Measurements from ENCODE around the gene AGK. TPM values are rescaled to one million over a fixed set of nuclear protein-coding genes. Genes with fewer than 3 reads are reported as not detected.
"Not testable (repeated sequence)": the region's sequence is repeated elsewhere in the genome, so short reads cannot be mapped to it uniquely, and the experiment has no call there.

Gene AGK
- total RNA-seq, 6 experiments from 2014 or later: 14.7 to 18.0 (median 16.1) TPM

DNA sequence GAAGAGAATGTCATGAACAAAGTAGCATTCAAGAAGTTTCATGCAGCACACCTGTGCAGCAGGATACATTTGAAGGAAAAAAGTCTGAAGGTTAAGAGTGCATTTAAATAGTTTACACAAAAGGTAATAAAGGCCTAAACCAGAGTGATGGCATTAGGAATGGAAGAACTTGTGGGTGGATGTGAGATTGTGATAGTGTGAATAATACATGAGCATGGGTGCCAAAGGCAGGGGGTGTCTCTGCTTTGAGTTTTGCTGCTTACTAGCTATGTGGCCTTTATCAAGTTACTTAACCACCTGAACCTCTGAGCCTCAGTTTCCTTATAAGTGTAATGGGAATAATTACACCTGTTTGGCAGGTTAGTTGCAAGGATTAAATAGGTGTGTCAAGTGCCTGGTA lies 21.0 kb downstream of the AGK start:
- TF ChIP-seq, protein P1, sequence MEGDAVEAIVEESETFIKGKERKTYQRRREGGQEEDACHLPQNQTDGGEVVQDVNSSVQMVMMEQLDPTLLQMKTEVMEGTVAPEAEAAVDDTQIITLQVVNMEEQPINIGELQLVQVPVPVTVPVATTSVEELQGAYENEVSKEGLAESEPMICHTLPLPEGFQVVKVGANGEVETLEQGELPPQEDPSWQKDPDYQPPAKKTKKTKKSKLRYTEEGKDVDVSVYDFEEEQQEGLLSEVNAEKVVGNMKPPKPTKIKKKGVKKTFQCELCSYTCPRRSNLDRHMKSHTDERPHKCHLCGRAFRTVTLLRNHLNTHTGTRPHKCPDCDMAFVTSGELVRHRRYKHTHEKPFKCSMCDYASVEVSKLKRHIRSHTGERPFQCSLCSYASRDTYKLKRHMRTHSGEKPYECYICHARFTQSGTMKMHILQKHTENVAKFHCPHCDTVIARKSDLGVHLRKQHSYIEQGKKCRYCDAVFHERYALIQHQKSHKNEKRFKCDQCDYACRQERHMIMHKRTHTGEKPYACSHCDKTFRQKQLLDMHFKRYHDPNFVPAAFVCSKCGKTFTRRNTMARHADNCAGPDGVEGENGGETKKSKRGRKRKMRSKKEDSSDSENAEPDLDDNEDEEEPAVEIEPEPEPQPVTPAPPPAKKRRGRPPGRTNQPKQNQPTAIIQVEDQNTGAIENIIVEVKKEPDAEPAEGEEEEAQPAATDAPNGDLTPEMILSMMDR (IDR thresholded peaks at IDR 0.05): no peak
- Mint-ChIP-seq H3K4me3 (no peak overlapping the region), H3K4me1 (ENCODE audit: low read depth) (no peaks in the 10 kb centered on the region), H3K27me3 (ENCODE audit: insufficient read depth) (peaks cover 3% of the 10 kb centered on the region), H3K9me3 (peaks cover 19% of the 10 kb centered on the region), H3K27ac (no peak overlapping the region), H3K36me3 (ENCODE audit: low read depth) (peaks cover 25% of the 10 kb centered on the region)
- DNase-seq: no peak

- DNase-seq: no peak
- Mint-ChIP-seq H3K27me3 (ENCODE audit: insufficient read depth) (no peaks in the 10 kb centered on the region; the same call in 1 of the 2 replicates), H3K4me1 (ENCODE audit: low read depth) (no peaks in the 10 kb centered on the region), H3K9me3 (peaks cover 19% of the 10 kb centered on the region), H3K4me3 (no peak overlapping the region), H3K36me3 (ENCODE audit: low read depth) (peaks cover 25% of the 10 kb centered on the region), H3K27ac (no peak overlapping the region)
- TF ChIP-seq, protein P1 (IDR thresholded peaks at IDR 0.05): no peak
Observed at GRCh38 chr7:141573511-141573910, 22.3 kb downstream of the AGK start.

DNA sequence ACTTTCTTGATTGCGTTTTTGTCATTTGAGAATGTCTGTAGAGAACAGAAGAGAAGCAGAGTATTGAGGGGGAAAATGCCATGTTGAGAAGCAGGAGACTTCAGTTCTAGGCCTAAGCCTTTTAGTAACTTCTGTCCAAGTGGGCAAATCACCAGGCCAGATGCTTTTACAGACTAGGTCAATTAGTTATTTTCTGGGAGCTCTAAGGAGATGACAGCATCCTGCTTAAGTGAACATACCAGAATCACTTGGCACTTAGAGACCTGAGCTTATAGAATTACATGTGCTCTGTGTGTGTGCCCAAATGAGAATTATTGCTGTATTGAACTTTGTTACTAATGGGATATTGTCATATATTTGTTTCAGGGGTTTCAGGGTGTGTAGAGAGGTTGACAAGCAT lies 24.0 kb downstream of the AGK start:
- Mint-ChIP-seq H3K36me3 (ENCODE audit: low read depth) (peaks cover 25% of the 10 kb centered on the region), H3K27ac (no peak overlapping the region), H3K4me3 (no peak overlapping the region), H3K27me3 (ENCODE audit: insufficient read depth) (no peaks in the 10 kb centered on the region), H3K4me1 (ENCODE audit: low read depth) (no peaks in the 10 kb centered on the region), H3K9me3 (peaks cover 19% of the 10 kb centered on the region)
- TF ChIP-seq, protein P1 (IDR thresholded peaks at IDR 0.05): no peak
- no peak for DNase-seq

GRCh38 chr7:141575654-141576448 lies 24.6 kb downstream of the AGK start:
- DNase-seq: peak; percentile 20
- TF ChIP-seq, protein P1 (IDR thresholded peaks at IDR 0.05): no peak
- H3K4me3 Mint-ChIP-seq: no peak overlapping the region
- no peaks in the 10 kb centered on the region for H3K4me1 Mint-ChIP-seq (ENCODE audit: low read depth)
- peaks cover 19% of the 10 kb centered on the region for H3K9me3 Mint-ChIP-seq
- H3K36me3 Mint-ChIP-seq (ENCODE audit: low read depth): peaks cover 25% of the 10 kb centered on the region
- no peak overlapping the region; the same call in 1 of the 2 replicates for H3K27ac Mint-ChIP-seq
- no peaks in the 10 kb centered on the region for H3K27me3 Mint-ChIP-seq (ENCODE audit: insufficient read depth)

GRCh38 chr7:141577043-141577839 lies 26.0 kb downstream of the AGK start:
- Mint-ChIP-seq H3K4me1 (ENCODE audit: low read depth) (no peaks in the 10 kb centered on the region), H3K9me3 (peaks cover 19% of the 10 kb centered on the region), H3K27ac (no peak overlapping the region), H3K36me3 (ENCODE audit: low read depth) (peaks cover 25% of the 10 kb centered on the region), H3K27me3 (ENCODE audit: insufficient read depth) (no peaks in the 10 kb centered on the region), H3K4me3 (no peak overlapping the region)
- DNase-seq: no peak
- TF ChIP-seq, protein P1 (IDR thresholded peaks at IDR 0.05): no peak

GRCh38 chr7:141579953-141580352 lies 28.7 kb downstream of the AGK start:
- peaks cover 34% of the 10 kb centered on the region for H3K36me3 Mint-ChIP-seq (ENCODE audit: low read depth)
- not testable (repeated sequence) for H3K27ac Mint-ChIP-seq; DNase-seq; H3K27me3 Mint-ChIP-seq (ENCODE audit: insufficient read depth); H3K4me1 Mint-ChIP-seq (ENCODE audit: low read depth); H3K4me3 Mint-ChIP-seq
- peaks cover 15% of the 10 kb centered on the region for H3K9me3 Mint-ChIP-seq

- H3K4me3 Mint-ChIP-seq; H3K9me3 Mint-ChIP-seq; H3K27ac Mint-ChIP-seq; DNase-seq; H3K27me3 Mint-ChIP-seq (ENCODE audit: insufficient read depth): not testable (repeated sequence)
- Mint-ChIP-seq H3K36me3 (ENCODE audit: low read depth) (peaks cover 18% of the 10 kb centered on the region), H3K4me1 (ENCODE audit: low read depth) (peaks cover 26% of the 10 kb centered on the region)
Observed at GRCh38 chr7:141582063-141582462, 30.9 kb downstream of the AGK start.

All from HFFc6 (cell line).